Type B pancreatic cell (in vitro differentiated cells): ENCODE measurements around the gene ESR2. TPM values are rescaled to one million over a fixed set of nuclear protein-coding genes. Genes with fewer than 3 reads are reported as not detected.

Experiments
- DNase-seq: peaks from one replicate; pipeline ENCODE4 v3.0.0; 2021; ENCODE audit warnings: mixed read lengths; ENCODE audit not compliant: unreplicated experiment; ENCODE audit errors: extremely low spot score
- H3K27ac Mint-ChIP-seq: 2 replicates; pipeline ENCODE4 v1.8.0; 2021; ENCODE audit warnings: mild to moderate bottlenecking, mixed read lengths
- H3K27me3 Mint-ChIP-seq: 2 replicates; pipeline ENCODE4 v1.8.0; 2021; ENCODE audit warnings: mixed read lengths
- H3K36me3 Mint-ChIP-seq: 2 replicates; pipeline ENCODE4 v1.8.0; 2021; ENCODE audit warnings: mixed read lengths
- H3K4me1 Mint-ChIP-seq: one replicate; pipeline ENCODE4 v1.8.0; 2021; ENCODE audit warnings: mixed read lengths; ENCODE audit not compliant: unreplicated experiment
- H3K4me3 Mint-ChIP-seq: 2 replicates; pipeline ENCODE4 v1.8.0; 2021; ENCODE audit warnings: mild to moderate bottlenecking, mixed read lengths
- H3K9me3 Mint-ChIP-seq: 2 replicates; pipeline ENCODE4 v1.8.0; 2021; ENCODE audit warnings: mixed read lengths
- total RNA-seq: library from RNA; stranded (reverse); gene quantifications from 2 replicates; pipeline ENCODE4 v1.2.1, GENCODE V29; 2021; ENCODE audit warnings: low replicate concordance
- TF ChIP-seq, protein P1 (sequence below): fragments of 200-600 bp; sonication (generic); conservative IDR thresholded peaks from 2 replicates; pipeline ENCODE4 v1.5.0; 2021; ENCODE audit warnings: antibody characterized with exemption, mild to moderate bottlenecking

Gene ESR2
- total RNA-seq, 1 donor from 2014 or later = 0.53 TPM

DNA sequence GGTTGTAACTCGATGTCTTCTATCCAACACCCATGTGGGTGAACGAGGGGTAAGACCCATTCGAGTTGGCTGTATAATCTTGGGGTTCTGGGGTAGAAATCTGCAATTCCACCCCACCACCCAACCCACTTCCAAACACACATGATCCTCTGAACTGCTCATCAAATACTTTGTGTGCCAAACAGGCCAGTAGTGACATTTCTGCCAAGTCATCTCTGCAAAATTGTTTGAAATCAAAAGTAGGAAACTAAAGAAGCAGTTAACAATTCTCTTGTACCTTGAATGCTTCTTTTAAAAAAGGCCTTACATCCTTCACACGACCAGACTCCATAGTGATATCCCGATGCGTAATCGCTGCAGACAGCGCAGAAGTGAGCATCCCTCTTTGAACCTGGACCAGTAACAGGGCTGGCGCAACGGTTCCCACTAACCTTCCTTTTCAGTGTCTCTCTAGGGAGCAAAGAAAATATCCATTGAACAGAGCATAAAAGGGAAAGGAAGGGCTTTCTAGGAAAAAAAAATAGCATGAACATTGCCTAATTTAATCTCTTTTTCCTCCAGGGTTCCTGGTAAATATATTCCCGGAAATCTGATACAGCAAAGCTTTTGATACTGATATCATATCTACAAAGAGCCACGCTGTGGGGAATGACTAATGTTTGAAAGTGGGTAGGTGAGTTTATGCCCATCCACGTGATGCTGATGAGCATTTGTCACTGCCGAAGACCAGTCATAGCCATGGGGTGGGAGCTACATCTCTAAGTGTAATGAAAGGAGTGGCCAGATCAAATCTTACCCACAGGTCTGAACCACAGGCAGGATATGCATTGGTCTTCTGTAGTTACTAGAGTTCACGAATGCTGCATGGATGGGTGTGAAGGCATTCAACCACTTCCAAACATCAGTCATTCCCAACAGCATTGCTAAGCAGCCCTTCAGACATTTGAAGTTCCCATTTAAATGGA lies 14.2 kb downstream of the ESR2 start:
- Mint-ChIP-seq H3K4me3 (no peak overlapping the region), H3K36me3 (no peaks in the 10 kb centered on the region), H3K27me3 (peaks cover 4% of the 10 kb centered on the region), H3K27ac (no peak overlapping the region), H3K9me3 (no peaks in the 10 kb centered on the region), H3K4me1 (peaks cover 7% of the 10 kb centered on the region)
- DNase-seq = no peak
- TF ChIP-seq, protein P1, sequence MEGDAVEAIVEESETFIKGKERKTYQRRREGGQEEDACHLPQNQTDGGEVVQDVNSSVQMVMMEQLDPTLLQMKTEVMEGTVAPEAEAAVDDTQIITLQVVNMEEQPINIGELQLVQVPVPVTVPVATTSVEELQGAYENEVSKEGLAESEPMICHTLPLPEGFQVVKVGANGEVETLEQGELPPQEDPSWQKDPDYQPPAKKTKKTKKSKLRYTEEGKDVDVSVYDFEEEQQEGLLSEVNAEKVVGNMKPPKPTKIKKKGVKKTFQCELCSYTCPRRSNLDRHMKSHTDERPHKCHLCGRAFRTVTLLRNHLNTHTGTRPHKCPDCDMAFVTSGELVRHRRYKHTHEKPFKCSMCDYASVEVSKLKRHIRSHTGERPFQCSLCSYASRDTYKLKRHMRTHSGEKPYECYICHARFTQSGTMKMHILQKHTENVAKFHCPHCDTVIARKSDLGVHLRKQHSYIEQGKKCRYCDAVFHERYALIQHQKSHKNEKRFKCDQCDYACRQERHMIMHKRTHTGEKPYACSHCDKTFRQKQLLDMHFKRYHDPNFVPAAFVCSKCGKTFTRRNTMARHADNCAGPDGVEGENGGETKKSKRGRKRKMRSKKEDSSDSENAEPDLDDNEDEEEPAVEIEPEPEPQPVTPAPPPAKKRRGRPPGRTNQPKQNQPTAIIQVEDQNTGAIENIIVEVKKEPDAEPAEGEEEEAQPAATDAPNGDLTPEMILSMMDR = no peak

GRCh38 chr14:64278458-64278857 lies 15.7 kb downstream of the ESR2 start:
- H3K27me3 Mint-ChIP-seq = peaks cover 4% of the 10 kb centered on the region
- H3K9me3 Mint-ChIP-seq = no peaks in the 10 kb centered on the region
- H3K4me3 Mint-ChIP-seq = no peak overlapping the region
- H3K4me1 Mint-ChIP-seq = peaks cover 7% of the 10 kb centered on the region
- no peak overlapping the region for H3K27ac Mint-ChIP-seq
- DNase-seq = no peak
- TF ChIP-seq, protein P1 = no peak
- H3K36me3 Mint-ChIP-seq = no peaks in the 10 kb centered on the region

- H3K27ac Mint-ChIP-seq = no peak overlapping the region
- H3K4me3 Mint-ChIP-seq = no peak overlapping the region
- H3K9me3 Mint-ChIP-seq = no peaks in the 10 kb centered on the region
- TF ChIP-seq, protein P1 = no peak
- H3K36me3 Mint-ChIP-seq = no peaks in the 10 kb centered on the region
- H3K4me1 Mint-ChIP-seq = no peaks in the 10 kb centered on the region
- DNase-seq = no peak
- no peaks in the 10 kb centered on the region for H3K27me3 Mint-ChIP-seq
Observed at GRCh38 chr14:64272019-64272418, 22.2 kb downstream of the ESR2 start.

DNA sequence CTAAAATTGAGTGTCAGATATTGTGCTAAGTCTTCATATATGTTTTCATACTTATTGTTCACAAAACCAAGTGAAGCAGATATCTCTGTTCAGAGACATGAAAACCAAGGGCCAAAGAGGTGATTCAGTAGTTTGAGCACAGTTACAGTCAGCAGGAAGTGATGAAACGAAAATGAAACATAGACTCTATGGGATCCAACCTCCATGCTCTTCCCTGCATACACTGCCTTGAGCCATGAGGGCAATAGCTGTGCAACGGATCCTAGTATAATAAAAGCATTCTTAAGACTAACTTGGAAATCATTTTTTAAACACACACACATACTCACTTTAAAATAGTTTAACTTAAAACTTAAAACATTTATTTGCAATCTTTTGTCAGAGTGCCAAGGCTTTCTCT lies 27.9 kb downstream of the ESR2 start:
- DNase-seq = no peak
- Mint-ChIP-seq H3K27me3 (no peaks in the 10 kb centered on the region), H3K36me3 (no peaks in the 10 kb centered on the region), H3K27ac (no peak overlapping the region), H3K9me3 (no peaks in the 10 kb centered on the region), H3K4me3 (no peak overlapping the region), H3K4me1 (no peaks in the 10 kb centered on the region)
- TF ChIP-seq, protein P1 = no peak

DNA sequence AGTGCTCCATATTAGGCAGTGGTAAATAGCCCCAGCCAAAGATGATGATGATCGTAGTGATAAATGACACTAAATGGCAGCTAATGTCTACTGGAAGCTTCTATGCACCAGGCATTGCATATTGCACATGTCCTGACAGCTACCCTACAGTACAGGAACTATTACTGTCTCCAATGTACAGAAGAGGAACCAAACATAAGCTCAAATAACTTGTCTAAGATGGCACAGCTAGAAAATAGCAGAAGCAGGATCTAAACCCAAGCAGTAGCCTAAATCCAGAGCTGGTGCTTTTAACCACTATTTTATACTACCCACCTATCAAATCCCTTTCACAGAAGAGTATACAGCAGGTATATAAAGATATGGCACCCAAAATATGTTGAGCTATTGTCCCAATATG lies 28.9 kb downstream of the ESR2 start:
- Mint-ChIP-seq H3K4me3 (no peak overlapping the region), H3K27ac (no peak overlapping the region), H3K36me3 (no peaks in the 10 kb centered on the region), H3K27me3 (no peaks in the 10 kb centered on the region), H3K9me3 (no peaks in the 10 kb centered on the region), H3K4me1 (no peaks in the 10 kb centered on the region)
- DNase-seq = no peak
- TF ChIP-seq, protein P1 = no peak
